OCI-LY1 (cell line): ENCODE data around the gene CELF2.

Experiments used
- H2AFZ ChIP-seq: fragments of 200-600 bp; sonication (generic), shearing (Covaris generic); 2 replicates; pipeline ENCODE4 v1.6.0; 2014; ENCODE audit warnings: antibody characterized with exemption, mild to moderate bottlenecking, low read length
- H3F3A ChIP-seq: fragments of 200-600 bp; sonication (generic), shearing (Covaris generic); 2 replicates; pipeline ENCODE4 v1.6.0; 2014; ENCODE audit warnings: mild to moderate bottlenecking, antibody characterized with exemption, low read length, moderate library complexity; ENCODE audit not compliant: insufficient read depth
- H3K27ac ChIP-seq: fragments of 200-600 bp; sonication (generic); 2 replicates; pipeline ENCODE4 v1.5.1; 2014; ENCODE audit warnings: low read length, mixed run types, mild to moderate bottlenecking, low read depth; ENCODE audit not compliant: poor library complexity, severe bottlenecking
- H3K27me3 ChIP-seq: fragments of 200-600 bp; sonication (generic); 2 replicates; pipeline ENCODE4 v1.6.0; 2014; ENCODE audit warnings: antibody characterized with exemption, mild to moderate bottlenecking, low read length, moderate library complexity; ENCODE audit not compliant: insufficient read depth
- H3K36me3 ChIP-seq: fragments of 200-600 bp; sonication (generic); 2 replicates; pipeline ENCODE4 v1.6.1; 2014; ENCODE audit warnings: mild to moderate bottlenecking, antibody characterized with exemption, low read length, moderate library complexity, mixed read lengths; ENCODE audit not compliant: insufficient read depth
- H3K4me1 ChIP-seq: fragments of 200-600 bp; sonication (generic); 2 replicates; pipeline ENCODE4 v1.5.1; 2014; ENCODE audit warnings: mild to moderate bottlenecking, low read length, moderate library complexity; ENCODE audit not compliant: insufficient read depth, severe bottlenecking
- H3K4me2 ChIP-seq: fragments of 200-600 bp; sonication (generic), shearing (Covaris generic); 2 replicates; pipeline ENCODE4 v1.6.1; 2014; ENCODE audit warnings: low read length
- H3K4me3 ChIP-seq: fragments of 200-600 bp; sonication (generic); 2 replicates; pipeline ENCODE4 v1.5.1; 2014; ENCODE audit warnings: low read length, low read depth, mild to moderate bottlenecking, mixed read lengths; ENCODE audit not compliant: poor library complexity, severe bottlenecking
- H3K79me2 ChIP-seq: fragments of 200-600 bp; shearing (Covaris generic); 2 replicates; pipeline ENCODE4 v1.6.1; 2016; ENCODE audit warnings: mixed run types, low read length, mixed read lengths; ENCODE audit not compliant: insufficient read depth
- H3K9ac ChIP-seq: fragments of 200-600 bp; sonication (generic), shearing (Covaris generic); 2 replicates; pipeline ENCODE4 v1.6.1; 2014; ENCODE audit warnings: mild to moderate bottlenecking, low read length, mixed read lengths
- H3K9me2 ChIP-seq: fragments of 200-600 bp; sonication (generic), shearing (Covaris generic); 2 replicates; pipeline ENCODE4 v1.6.1; 2014; ENCODE audit warnings: low read depth, mild to moderate bottlenecking, low read length, mixed read lengths
- H3K9me3 ChIP-seq: fragments of 200-600 bp; shearing (Covaris generic); 2 replicates; pipeline ENCODE4 v1.6.1; 2014; ENCODE audit warnings: low read length, mixed read lengths
- H4K20me1 ChIP-seq: fragments of 200-600 bp; sonication (generic), shearing (Covaris generic); 2 replicates; pipeline ENCODE4 v1.6.0; 2016; ENCODE audit warnings: mild to moderate bottlenecking, low read length; ENCODE audit not compliant: insufficient read depth
- CTCF ChIP-seq: fragments of 200-600 bp; sonication (generic), shearing (Covaris generic); IDR thresholded peaks from 2 replicates; pipeline ENCODE4 v1.5.1; 2017; ENCODE audit warnings: mild to moderate bottlenecking, antibody characterized with exemption, low read length, moderate library complexity, mixed read lengths
- EZH2 ChIP-seq: fragments of 200-600 bp; sonication (generic), shearing (Covaris generic); IDR thresholded peaks from 2 replicates; pipeline ENCODE4 v1.8.0; 2017; ENCODE audit warnings: borderline replicate concordance, mixed run types, mild to moderate bottlenecking, antibody characterized with exemption, low read length, moderate library complexity, mixed read lengths

CELF2 gene

GRCh38 chr10:11206676-11207559 is 189.2 kb downstream of the CELF2 start:
- H3K79me2 ChIP-seq: no peaks in the 10 kb centered on the region
- H3K27ac ChIP-seq: no peak overlapping the region

GRCh38 chr10:11207560-11207844 is 189.8 kb downstream of the CELF2 start:
- Histone ChIP-seq H3K4me2 (no peak overlapping the region), H4K20me1 (no peaks in the 10 kb centered on the region), H3K27ac (no peak overlapping the region), H3K27me3 (no peaks in the 10 kb centered on the region), H3K36me3 (no peaks in the 10 kb centered on the region), H3K9me2 (no peaks in the 10 kb centered on the region), H3K9me3 (no peaks in the 10 kb centered on the region), H3K9ac (no peak overlapping the region), H3F3A (no peaks in the 10 kb centered on the region), H3K4me3 (no peak overlapping the region), H3K79me2 (no peaks in the 10 kb centered on the region), H2AFZ (no peak overlapping the region), H3K4me1 (no peaks in the 10 kb centered on the region)
- TF ChIP-seq CTCF (no peak), EZH2 (no peak)

More at GRCh38 chr10:11206676-11207559, 189.2 kb downstream of the CELF2 start:
- Histone ChIP-seq H3K9me3 (no peaks in the 10 kb centered on the region), H3K9ac (no peak overlapping the region), H3K9me2 (no peaks in the 10 kb centered on the region), H3F3A (no peaks in the 10 kb centered on the region), H3K4me1 (no peaks in the 10 kb centered on the region), H4K20me1 (no peaks in the 10 kb centered on the region), H3K4me2 (no peak overlapping the region), H3K36me3 (no peaks in the 10 kb centered on the region), H3K27me3 (no peaks in the 10 kb centered on the region), H2AFZ (no peak overlapping the region), H3K4me3 (no peak overlapping the region)
- no peak for TF ChIP-seq CTCF

- no peaks in the 10 kb centered on the region for H3K36me3 ChIP-seq
- no peak overlapping the region for H3K4me2 ChIP-seq
- no peaks in the 10 kb centered on the region for H4K20me1 ChIP-seq
- no peak overlapping the region for H3K9ac ChIP-seq
- no peaks in the 10 kb centered on the region for H3F3A ChIP-seq
- no peak for TF ChIP-seq EZH2
- no peak for TF ChIP-seq CTCF
- no peak overlapping the region for H3K4me3 ChIP-seq
- no peak overlapping the region for H3K27ac ChIP-seq
- no peaks in the 10 kb centered on the region for H3K27me3 ChIP-seq
- H2AFZ ChIP-seq: no peak overlapping the region
- H3K9me2 ChIP-seq: no peaks in the 10 kb centered on the region
- no peaks in the 10 kb centered on the region for H3K4me1 ChIP-seq
- H3K9me3 ChIP-seq: no peaks in the 10 kb centered on the region
- H3K79me2 ChIP-seq: no peaks in the 10 kb centered on the region
These were observed 190.6 kb downstream of the CELF2 start for GRCh38 chr10:11208243-11208642.
